ENCODE data around the gene TFF3. TPM values are rescaled to one million over a fixed set of nuclear protein-coding genes. Genes with fewer than 3 reads are reported as not detected.

Gene TFF3
- total and polyA plus RNA-seq, 7 donors, result 0.92 to 3.3 (median 2.1) TPM

- H3K4me3 ChIP-seq, result no peak overlapping the region
- WGBS, 3 donors, result 83 to 85% (median 84%) methylated on average over 20 of the region's 20 CpGs
- intact Hi-C loops (cut with DNase I), result no loop called here
- no peaks in the 10 kb centered on the region for H3K9me3 ChIP-seq
- H3K4me1 ChIP-seq, result no peaks in the 10 kb centered on the region
- DNase-seq (no peak), ATAC-seq (no peak)
- no peak overlapping the region for H3K27ac ChIP-seq
- peaks cover 0 to 7% (median 1%) of the 10 kb centered on the region in 3 donors for H3K27me3 ChIP-seq (ENCODE audit: insufficient read depth in 3 of 3, low read length in 2 of 3)
- TF ChIP-seq, protein P1, sequence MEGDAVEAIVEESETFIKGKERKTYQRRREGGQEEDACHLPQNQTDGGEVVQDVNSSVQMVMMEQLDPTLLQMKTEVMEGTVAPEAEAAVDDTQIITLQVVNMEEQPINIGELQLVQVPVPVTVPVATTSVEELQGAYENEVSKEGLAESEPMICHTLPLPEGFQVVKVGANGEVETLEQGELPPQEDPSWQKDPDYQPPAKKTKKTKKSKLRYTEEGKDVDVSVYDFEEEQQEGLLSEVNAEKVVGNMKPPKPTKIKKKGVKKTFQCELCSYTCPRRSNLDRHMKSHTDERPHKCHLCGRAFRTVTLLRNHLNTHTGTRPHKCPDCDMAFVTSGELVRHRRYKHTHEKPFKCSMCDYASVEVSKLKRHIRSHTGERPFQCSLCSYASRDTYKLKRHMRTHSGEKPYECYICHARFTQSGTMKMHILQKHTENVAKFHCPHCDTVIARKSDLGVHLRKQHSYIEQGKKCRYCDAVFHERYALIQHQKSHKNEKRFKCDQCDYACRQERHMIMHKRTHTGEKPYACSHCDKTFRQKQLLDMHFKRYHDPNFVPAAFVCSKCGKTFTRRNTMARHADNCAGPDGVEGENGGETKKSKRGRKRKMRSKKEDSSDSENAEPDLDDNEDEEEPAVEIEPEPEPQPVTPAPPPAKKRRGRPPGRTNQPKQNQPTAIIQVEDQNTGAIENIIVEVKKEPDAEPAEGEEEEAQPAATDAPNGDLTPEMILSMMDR (IDR thresholded peaks at IDR 0.05), result no peak
- no peaks in the 10 kb centered on the region for H3K36me3 ChIP-seq (ENCODE audit: insufficient read depth in 1 of 2, low read depth in 1 of 2)
These were observed 2.9 kb upstream of the TFF3 start for GRCh38 chr21:42317826-42318746.

GRCh38 chr21:42317341-42317741 is 2.1 kb upstream of the TFF3 start:
- no peak for ATAC-seq

GRCh38 chr21:42316891-42317290 is 1.7 kb upstream of the TFF3 start:
- TF ChIP-seq, protein P1 (IDR thresholded peaks at IDR 0.05), result no peak
- 94 to 95% (median 95%) methylated on average over 16 of the region's 16 CpGs for WGBS, 3 donors
- no peak overlapping the region for H3K4me3 ChIP-seq
- no peaks in the 10 kb centered on the region for H3K9me3 ChIP-seq
- intact Hi-C loops (cut with DNase I), result no loop called here
- no peaks in the 10 kb centered on the region for H3K36me3 ChIP-seq (ENCODE audit: insufficient read depth in 1 of 2, low read depth in 1 of 2)
- DNase-seq (no peak), ATAC-seq (no peak)
- H3K4me1 ChIP-seq, result no peaks in the 10 kb centered on the region
- H3K27ac ChIP-seq, result no peak overlapping the region
- H3K27me3 ChIP-seq (ENCODE audit: insufficient read depth in 3 of 3, low read length in 2 of 3), result peaks cover 0 to 9% (median 1%) of the 10 kb centered on the region in 3 donors

More at GRCh38 chr21:42317341-42317741, 2.1 kb upstream of the TFF3 start:
- Histone ChIP-seq H3K4me3 (no peak overlapping the region), H3K27ac (no peak overlapping the region), H3K4me1 (no peaks in the 10 kb centered on the region), H3K36me3 (ENCODE audit: insufficient read depth in 1 of 2, low read depth in 1 of 2) (no peaks in the 10 kb centered on the region), H3K27me3 (ENCODE audit: insufficient read depth in 3 of 3, low read length in 2 of 3) (peaks cover 0 to 9% (median 1%) of the 10 kb centered on the region in 3 donors), H3K9me3 (no peaks in the 10 kb centered on the region)
- TF ChIP-seq, protein P1 (IDR thresholded peaks at IDR 0.05), result no peak
- intact Hi-C loops (cut with DNase I), result no loop called here
- DNase-seq, result no peak
- WGBS, 3 donors, result 81 to 92% (median 86%) methylated on average over 8 of the region's 8 CpGs

DNA sequence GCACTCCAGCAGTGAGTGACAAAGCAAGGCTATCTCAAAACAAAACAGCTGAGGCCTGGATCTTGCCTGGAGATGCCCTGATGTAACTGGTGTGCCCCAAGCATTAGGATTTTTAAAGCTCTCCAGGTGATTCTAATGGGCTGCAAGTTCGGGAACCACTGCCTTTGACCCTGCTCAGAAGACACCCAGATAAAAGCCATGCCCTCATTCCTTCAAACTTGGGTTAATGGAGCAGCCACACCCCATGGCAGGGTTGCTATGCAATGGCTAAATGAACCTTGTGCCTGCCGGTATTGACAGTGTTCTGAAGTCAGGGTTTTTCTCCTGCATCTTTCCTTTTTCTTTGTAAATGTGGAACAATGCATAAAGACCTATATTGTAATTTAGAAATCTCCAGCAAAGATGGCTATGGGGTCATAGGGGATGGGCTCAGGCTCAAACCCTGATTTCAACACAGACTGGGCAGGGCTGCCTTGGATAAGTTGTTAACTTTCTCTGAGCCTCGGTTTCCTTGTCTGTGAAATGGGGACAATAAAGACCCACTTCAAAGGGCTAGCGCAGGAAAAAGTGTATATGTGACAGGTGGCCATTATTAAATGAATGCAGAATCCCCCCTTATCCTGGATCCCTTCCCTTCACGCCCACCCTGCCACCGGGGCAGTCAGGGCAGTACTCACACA is 453 bp downstream of the TFF3 start:
- H3K9me3 ChIP-seq, result no peaks in the 10 kb centered on the region
- DNase-seq (no peak), ATAC-seq (no peak)
- TF ChIP-seq, protein P1 (IDR thresholded peaks at IDR 0.05), result no peak
- 88 to 90% (median 89%) methylated on average over 6 of the region's 6 CpGs for WGBS, 3 donors
- no peak overlapping the region for H3K4me3 ChIP-seq
- intact Hi-C loops (cut with DNase I), result no loop called here
- no peaks in the 10 kb centered on the region for H3K36me3 ChIP-seq (ENCODE audit: insufficient read depth in 1 of 2, low read depth in 1 of 2)
- H3K27ac ChIP-seq, result no peak overlapping the region
- peaks cover 0 to 17% (median 1%) of the 10 kb centered on the region in 3 donors for H3K27me3 ChIP-seq (ENCODE audit: insufficient read depth in 3 of 3, low read length in 2 of 3)
- H3K4me1 ChIP-seq, result no peaks in the 10 kb centered on the region
